A549 treated with ZK216348 at 1 μM for 4 hours (cell line): ENCODE results near the gene WDR35. TPM values are rescaled to one million over a fixed set of nuclear protein-coding genes. Genes with fewer than 3 reads are reported as not detected.

Source experiments
- total RNA-seq: library from RNA; stranded (reverse); fragments of 200-300 nt; extraction: Qiagen RNA extraction; gene quantifications from 5 replicates; pipeline ENCODE4 v1.2.3, GENCODE V29; 2022; ENCODE audit warnings: low read depth

Gene WDR35
- 12.3 to 18.3 TPM (median 15.8 TPM) in 5 replicates for total RNA-seq

DNA sequence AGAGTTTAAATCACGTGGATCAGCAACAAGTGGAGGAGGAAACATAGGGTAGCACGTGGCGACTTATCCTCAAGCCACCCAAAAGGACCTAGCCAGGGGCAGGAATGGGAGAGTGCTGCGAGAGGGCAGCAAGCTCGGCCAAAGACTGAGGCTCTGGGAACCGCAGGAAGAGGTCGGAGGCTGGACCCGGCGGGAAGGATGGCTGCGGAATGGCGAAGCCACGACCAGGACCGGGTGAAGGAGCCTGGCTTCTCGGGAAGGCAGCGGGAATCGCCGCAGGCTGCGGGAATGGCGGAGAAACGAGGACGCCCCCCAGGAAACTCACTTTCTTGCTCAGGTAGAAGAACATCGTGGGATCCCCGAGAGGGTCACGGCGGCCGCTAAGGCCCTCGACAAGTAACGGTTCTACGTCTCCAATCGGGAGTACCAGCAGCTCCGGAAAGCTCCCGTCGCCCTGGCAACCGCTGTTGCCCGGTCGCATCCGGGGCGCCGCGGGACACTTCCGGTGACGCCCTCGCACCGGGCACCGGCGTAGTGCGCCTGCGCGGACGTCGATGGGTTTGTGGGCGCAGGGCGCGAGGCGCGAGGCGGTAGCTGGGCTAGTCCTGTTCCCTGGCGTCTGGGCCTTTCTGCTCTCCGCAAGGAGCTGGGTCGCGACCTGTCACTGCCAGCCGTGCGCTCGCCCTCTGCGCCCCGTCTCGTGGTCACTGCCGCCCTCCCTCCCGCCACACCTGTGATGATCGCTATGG lies at the start of gene WDR35:
WDR35 (minus strand) TSS at position 439 of the 749 bp plus-strand sequence; CDS start at position 349, 90 bp downstream.

DNA sequence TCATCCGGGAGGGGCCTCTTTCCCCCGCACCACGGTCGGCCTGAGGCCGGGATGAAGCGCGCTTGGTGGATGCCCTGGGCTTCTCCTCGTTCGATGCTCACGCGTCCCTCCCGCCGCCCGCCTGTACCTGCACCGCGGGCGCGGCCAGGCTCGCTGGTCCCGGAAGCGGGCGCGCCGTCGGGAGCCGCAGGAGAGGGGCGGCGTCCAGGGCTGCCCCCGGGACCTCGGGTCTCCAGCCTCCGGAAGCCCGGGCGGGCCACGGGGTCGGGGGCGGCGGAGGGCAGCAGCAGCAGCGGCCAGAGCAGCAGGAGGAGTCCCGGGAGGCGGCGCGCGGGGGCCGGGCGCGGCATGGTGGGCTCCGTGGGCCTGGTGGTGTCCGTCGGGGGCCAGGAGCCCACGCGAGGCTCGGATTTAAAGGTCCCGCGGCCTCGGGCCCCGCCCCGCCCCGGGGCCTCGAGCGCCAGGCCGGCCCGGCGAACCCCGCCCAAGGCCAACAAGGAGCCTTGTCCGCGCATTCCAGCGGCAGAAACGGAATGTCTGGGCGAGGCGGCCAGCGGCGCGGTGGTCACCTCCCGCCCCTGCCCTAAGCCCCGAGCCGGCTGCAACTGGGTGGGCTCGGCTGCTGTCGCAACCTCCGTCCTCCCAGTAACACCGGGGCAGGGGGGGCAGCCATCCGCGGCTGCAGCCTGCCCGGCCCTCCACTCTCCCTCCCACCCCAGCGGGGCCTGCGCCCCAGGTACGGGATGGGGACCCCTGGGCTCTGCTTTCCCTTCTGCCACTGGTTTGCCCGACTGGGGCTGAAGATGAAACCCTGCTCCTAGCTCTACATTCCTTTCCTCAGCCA lies 22.6 kb upstream of the WDR35 start, which contains the start of gene MATN3:
MATN3 (minus strand) TSS at position 387 of the 844 bp plus-strand sequence; CDS start at position 350, 37 bp downstream.

DNA sequence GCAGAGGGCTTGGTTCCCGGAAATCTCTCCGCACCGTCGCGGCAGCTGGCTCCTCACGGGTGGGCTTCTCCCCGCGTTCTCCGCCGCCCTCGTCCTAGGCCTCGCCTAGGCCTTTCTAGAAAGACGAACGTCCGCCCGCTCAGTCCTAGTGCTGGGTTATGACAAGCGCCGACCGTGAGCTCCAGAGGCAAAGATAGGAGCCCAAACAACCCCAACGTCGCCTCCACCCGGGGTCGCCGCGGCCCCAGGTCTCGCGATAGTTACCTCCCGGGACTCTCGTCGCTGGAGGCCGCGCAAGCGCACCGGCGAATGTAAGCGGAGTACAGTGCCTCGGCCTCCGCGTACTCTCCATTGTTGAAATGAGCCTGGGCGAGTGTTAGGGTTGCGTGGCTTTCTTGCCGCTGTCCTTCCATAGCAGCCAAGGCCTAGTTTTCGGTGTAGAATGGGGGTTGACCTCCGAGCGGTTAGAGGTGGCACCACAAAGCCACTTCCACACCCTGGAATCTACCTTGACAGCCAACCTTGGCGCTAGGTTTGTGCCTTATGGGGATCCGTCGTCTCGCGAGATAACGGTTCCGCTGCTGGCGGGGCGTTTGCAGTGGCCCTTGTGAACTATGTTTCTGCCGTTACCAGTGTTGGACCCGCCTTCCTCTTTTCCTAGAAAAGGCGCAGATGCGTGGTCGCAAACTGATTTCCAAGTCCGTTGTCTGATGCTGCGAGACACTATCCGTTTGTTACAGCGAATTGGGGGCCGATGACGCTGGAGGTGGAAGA lies 88.3 kb downstream of the WDR35 start, which contains the start of gene TTC32:
TTC32 (minus strand) TSS at position 542 of the 774 bp plus-strand sequence; CDS start at position 413, 129 bp downstream.

Other genes with a start within 250 kb of the WDR35 start
- gene TTC32, start 88.1 kb downstream of the WDR35 start, total RNA-seq = 10.7 to 18.3 TPM (median 12.3 TPM) in 5 replicates
- 9.8 to 16.8 TPM (median 14.4 TPM) in 5 replicates for gene MATN3, start 22.6 kb upstream of the WDR35 start, total RNA-seq
- gene LAPTM4A, start 61.5 kb upstream of the WDR35 start, total RNA-seq = 196 to 296 TPM (median 280 TPM) in 5 replicates
- gene SDC1, start 235.0 kb upstream of the WDR35 start, total RNA-seq = 128 to 234 TPM (median 196 TPM) in 5 replicates